EH (cell line): Measurements from ENCODE around the gene MMP24OS.

ENCODE experiments used
- DNase-seq: peaks from one replicate; pipeline ENCODE4 v3.0.0-alpha.2; 2015; ENCODE audit warnings: low read depth

The MMP24OS gene

DNA sequence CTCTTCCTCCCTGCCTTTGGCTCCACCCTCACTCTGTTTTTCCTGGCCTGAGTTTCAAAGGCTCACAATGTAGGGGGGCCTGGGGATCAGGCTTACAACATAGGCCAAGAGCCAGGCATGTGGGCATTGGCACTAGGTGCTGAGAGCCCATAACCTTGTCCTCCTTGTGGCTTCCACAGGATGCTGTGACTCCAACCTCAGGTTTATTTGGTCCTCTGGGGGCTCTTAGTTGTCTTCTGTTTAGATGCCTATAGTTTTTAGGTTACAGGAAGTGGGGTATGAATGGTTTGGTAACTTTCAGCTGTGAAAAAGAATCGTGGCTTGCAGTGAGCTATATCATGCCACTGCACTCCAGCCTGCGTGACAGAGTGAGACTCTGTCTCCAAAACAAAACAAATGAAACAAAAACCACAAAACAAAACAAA, 25.9 kb downstream of the MMP24OS start:
- no peak for DNase-seq

DNA sequence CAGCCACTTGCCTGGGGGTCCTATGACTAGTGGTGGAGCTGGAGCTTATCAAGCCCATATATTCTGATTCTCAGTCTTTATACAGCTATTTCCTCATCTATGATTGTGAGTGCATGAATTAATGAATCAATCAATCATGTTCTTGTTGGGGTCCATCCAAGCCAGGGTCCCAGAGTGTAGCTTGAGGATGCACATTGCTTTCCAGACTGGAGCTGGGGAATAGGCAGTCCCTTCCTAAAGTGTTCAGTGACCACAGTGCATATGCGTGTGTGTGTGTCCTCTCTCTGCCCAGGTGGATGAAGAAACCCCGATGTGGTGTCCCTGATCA, 26.3 kb downstream of the MMP24OS start:
- DNase-seq: no peak

DNA sequence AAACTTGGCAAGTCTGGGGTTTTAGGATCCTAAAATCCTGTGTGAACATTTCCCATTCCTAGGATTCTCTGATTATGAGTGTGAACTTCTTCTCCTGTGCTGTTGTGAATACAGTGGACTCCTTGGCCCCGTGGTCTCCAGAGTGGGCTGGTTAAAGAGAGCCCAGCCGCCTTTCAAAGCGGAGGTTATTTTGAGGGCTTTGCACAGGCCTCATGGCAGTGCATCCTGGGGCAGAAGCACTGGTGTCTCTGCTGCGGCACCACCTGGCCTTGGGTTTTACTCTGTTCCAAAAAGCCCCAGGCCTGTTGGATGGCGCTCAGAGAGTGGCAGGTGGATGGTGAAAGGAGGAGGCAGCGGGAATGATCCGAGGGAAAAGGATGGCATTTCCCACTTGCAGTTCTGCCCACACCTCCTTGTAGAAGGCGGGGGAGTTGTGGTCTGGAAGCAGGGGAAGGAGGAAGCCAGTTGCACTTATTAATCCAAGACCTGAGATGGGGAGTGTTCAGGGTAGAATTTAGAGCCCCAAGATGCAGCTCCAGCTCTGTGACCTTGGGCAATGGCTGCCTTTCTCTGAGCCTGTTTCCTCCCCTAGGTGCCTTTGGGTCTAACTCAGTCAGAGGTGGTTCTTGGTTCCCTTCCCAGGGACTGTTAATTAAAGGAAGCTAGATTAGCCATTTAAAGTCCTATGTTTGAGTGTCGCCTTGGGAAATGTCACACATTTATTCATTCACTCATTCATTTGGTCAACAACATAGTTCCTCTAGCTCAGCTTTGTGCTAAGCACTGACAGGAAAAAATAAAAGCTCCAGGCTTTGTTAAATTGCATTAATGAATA, 29.1 kb downstream of the MMP24OS start:
- DNase-seq: peak; percentile 54

DNA sequence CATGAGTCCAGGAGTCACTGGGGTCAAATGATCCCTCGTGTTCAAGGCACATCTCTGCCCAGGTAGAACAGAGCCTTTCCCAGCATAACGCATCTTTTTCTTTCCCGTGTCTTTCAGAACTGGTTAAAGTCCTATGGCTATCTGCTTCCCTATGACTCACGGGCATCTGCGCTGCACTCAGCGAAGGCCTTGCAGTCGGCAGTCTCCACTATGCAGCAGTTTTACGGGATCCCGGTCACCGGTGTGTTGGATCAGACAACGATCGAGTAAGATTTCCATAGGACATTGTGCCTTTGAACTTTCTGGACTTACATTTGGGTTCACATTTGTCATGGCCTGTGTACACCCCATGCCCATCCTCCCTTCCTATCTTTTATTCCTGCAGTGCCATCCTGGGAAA, 31.2 kb downstream of the MMP24OS start:
- no peak for DNase-seq

DNA sequence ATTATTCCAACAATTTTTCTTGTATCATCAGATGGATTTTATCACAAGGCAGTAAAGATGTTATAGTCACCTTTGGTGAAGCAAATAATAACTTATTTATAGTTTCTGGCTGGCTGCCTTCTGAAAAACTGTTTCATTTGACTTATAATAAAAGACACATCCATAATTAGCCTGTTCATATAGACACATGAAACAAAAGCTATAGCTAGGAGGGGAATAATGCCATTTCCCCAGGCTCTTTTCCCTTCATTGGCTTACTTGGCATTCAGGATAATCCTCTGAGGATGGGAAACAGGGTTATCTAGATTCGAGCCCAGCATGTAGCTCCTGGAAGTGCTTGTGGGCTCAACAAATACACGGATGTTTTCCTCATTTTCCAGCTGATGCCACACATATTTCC, 33.9 kb downstream of the MMP24OS start:
- DNase-seq: no peak

DNA sequence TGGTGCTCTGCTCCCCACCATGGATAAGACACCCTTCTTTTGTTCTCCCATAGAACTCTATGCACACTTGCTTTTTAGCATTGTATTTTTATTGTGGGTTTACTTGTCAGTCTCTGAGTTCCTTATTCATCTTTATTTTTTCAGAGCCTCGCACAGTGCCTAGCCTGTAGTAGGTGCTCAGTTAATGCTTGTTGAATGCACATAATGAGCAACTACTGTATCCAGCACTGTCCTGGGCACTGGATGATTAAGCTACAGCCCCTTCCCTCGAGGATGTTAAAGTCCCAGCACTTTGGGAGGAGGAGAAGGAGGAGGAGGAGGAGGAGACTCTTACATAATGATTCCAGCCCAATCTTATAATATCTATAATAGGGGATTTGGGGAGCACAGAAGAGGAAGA, 34.6 kb downstream of the MMP24OS start:
- DNase-seq: no peak

DNA sequence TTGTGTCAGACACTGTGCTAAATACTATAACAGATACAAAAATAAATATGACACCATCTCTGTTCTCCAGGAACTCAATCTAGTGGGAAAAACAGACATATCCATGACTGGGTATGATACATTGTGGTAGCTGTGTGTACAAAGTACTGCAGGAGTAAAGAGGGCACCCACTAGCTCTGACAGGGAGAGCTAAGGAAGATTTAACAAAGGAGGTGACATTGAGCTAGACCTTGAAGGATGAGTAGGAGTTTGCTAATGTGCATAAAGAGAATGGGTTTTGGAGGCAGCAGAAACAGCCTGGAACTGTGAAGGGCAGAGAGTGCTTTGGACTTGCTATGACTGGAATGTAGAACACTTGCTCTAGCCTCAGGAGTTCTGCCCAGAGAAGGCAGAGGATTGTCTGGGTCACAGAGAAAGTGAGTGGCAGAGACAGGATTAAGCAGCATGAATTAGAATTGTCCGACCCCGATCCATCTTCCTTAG, 37.1 kb downstream of the MMP24OS start:
- DNase-seq: peak; percentile 32

DNA sequence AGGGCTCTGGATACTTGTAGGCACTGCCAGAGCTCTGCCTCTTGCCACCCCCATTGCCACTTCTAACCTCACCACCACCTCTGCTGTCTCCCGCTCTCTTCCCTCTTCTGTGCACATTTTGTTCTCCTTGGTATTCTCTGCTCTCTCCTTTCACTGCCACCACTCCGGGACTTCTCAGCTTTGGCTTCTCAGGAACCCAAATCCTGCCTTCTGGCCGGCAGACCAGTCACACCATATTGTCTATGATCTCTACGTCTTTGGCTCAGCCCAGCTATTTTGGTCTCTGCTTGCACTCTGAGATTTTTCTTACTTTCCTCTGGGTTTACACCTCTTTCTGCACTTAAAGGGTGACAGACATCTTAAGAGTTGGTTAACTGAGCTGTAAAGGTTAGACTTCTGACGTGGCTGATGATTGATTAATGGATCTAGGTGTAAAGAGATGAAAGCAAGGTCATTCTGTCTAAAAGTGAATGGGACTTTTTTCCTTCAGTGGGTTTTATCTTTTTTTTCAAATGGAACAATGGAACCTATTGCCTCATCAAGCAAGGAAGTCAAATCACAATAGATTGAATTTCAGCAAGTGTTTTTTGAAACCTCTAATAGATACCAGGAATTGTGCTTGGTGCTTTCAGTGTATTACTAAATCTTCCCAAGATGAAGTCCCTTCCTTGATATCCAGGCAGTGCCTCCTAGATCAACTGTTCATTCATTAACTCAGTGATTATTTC, 37.7 kb downstream of the MMP24OS start:
- no peak for DNase-seq

DNA sequence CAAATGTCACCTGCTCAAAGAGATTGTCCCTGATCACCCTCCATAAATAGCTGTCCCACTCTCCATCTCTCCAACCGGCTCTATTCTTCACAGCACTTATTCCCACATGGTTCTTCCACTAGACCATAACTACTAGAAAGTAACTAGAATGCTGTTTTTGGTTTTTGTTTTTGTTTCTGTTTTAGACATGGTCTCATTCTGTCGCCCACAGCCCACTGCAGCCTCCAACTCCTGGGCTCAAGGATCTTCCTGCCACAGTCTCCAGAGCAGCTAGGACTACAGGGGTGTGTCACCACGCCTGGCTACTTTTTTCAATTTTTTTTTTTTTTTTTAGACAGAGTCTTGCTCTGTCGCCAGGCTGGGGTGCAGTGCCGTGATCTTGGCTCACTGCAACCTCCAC, 39.2 kb downstream of the MMP24OS start:
- DNase-seq: no peak

DNA sequence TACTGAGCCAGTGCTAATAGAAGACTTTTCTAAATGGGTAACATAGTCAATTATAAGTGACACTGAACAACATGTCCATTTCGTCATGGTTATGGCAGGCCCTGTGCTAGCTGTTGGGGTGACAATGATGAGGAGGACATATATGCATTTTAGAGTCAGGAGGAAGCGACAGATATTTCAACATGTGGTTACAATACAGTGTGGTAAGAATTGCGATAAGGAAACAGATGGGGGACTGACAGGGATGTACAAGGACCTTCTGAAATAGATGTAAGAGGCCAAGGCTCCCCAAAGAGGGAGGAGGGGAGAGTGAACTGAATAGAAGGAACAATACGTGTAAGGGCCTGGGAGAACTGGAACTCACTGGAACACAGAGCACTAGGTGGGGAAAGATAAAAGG, 39.8 kb downstream of the MMP24OS start:
- no peak for DNase-seq

DNA sequence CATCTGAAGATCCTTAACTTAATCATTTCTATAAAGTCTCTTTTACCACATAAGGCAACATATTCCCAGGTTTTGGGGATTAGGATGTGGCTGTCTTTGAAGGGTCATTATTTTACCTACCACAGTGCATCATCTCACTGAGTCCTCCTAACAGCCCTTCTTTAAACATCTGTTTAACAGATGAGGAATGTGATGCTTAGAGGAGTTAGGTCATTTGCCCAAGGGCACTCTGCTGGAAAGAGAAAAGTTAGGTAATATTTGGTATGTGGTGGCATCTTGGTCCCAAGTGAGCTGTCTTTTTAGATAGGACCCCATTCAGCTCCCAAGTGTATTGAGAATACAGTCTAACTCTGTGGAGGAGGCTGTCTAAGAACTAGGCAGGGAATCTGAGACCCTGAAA, 40.4 kb downstream of the MMP24OS start:
- DNase-seq: peak; percentile 55

DNA sequence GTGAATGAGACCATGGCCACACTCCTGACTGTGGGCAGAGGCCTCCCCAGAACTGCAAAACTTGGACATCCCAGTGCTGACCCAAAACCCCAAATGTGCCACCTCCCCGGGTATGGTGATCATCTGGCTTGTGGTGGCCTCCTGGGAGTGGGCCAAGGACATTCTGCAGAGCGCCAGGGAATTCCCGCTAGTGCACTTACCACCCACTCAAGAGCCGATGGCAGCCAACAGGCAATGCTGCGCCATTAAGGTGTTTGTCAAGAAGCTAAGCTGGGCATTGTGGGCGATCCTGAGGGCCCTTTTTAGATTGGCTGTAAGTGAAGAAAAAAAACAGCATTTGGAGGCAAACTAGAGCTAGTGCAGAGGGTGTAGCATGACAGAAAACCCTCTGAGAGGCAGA, 42.0 kb downstream of the MMP24OS start:
- DNase-seq: no peak

DNA sequence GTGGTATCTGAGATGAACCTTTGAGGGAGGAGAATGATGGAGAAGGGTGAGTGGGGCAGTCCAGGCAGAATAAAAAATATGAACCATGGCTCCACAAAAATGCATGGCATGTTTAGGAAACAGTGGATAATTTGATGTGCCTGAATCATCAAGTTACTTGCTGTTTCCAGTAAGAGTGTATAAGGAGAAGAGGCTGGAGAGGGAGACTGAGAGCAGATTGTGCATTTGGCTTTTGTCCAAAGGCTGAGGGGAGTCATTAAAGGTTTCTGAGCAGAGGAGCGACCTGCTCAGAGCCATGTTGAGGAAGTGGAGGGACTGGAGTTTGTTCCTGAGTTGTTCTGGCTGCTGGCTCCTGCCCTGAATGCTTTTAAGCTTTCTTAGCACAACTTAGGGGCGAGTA, 45.3 kb downstream of the MMP24OS start:
- DNase-seq: peak; percentile 94

DNA sequence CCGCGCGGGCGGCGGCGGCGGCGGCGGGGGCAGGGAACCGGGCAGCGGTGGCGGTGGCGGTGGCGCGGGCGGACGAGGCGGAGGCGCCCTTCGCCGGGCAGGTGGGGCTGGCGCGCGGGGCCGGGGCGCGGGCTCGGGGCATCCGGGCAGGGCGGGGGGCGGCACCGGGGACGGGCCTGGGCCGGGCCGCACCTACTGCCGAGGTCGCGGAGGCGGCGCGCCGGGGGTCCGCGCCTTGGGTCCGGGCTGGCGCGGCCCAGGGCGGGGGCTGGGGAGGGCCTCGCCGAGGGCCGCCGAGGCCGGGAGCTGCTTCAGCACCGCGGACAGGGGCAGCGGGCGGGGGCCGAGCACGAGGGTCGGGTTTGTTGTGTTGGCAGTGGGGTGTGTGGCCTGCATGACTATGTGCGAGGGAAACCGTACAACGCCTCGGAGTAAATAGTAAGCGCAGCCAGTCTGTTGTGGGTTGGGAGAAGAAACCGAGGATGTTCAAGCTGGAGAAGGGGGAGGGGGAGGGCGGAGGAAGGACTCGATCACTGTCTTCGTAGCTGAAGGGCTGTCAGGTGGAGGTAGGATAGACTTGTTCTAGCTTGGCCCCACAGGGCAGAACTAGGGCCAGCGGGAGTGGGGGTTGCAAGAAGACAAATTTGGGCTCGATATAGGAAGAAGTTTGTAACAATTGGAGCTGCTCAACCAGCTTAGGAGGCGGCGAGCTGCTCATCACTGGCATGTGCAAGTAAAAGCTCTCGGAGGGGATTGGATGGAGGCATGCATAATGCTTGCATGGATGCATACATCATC, 50.8 kb downstream of the MMP24OS start:
- DNase-seq: peak; percentile 61
